Skeletal muscle cell (primary cell): ENCODE results near the gene IMMP2L.
"Not testable (repeated sequence)": the region's sequence is repeated elsewhere in the genome, so short reads cannot be mapped to it uniquely, and the experiment has no call there.

ENCODE experiments used
- DNase-seq: peaks from one replicate; pipeline ENCODE4 v3.0.0-alpha.2; 2010; ENCODE audit warnings: low read depth
- H3K4me3 ChIP-seq: 2 replicates; pipeline ENCODE4 v1.5.1; 2011; ENCODE audit warnings: low read depth, mild to moderate bottlenecking, control low read depth, low read length, moderate library complexity

Gene IMMP2L

DNA sequence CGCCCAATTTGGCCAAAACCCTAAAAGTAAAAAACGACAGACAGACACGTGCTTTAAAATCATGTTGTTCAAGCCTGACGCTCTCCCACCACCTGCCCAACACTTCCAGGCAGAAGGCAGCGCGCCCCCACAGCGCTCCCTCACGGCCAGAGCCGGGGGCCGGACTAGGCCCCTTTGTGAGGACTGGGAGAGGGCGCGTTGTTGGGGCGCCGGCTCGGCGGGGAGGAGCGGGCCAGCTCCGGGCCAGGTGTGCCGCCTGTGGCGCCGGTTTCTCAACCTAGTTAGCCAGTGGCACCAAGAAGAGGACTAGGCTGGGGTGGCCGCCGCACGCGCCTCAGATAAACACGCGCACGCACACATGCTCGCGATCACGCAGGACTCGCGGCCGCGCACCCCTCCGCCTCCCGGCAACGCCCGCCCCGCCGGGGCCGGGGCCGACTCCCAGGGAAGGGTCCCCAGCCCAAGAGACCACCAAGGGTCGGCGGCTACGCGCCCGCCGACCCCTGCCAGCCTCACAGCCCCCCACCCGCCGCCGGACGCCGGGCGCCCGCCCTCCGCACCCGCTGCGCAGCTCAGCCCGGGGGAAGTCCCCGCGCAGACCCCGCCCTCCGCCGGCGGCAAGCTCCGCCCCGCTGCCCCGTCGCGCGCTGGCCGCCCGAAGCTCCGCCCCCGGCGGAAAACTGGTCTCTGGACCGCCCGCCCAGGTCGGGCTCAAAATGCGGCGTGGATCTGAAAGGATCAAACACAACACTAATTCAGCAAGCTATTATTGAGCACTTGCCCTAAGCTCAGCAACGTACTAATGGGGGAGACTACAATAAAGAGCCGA is at the start of gene IMMP2L:
Gene IMMP2L (minus strand): TSS at position 589 of the 829 bp plus-strand sequence.
- H3K4me3 ChIP-seq: peak within 1 kb of the TSS; percentile 65
- DNase-seq: peak; percentile 43

- not testable (repeated sequence) for DNase-seq, H3K4me3 ChIP-seq
Measured at GRCh38 chr7:111609483-111610254, 47.4 kb upstream of the IMMP2L start.

DNA sequence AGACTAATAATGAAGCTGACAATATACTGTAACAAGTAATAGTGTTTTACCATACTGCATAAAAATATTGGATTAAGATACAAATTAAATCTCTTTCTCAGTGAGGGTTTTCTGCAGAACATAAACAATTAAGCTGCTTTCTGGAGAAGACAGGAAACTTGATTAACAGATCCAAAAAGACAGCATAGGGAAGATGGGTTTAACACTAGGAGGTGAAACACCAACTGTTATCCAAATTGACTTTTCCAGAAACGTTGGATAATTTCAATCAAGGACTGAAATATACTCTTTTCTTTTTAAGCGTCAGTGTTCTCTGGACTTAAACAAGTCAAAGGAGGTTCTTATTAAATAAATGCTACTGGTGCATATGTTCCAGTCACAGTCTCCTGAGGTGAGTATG is 45.3 kb upstream of the IMMP2L start:
- no peak for DNase-seq
- H3K4me3 ChIP-seq: no peak overlapping the region

DNA sequence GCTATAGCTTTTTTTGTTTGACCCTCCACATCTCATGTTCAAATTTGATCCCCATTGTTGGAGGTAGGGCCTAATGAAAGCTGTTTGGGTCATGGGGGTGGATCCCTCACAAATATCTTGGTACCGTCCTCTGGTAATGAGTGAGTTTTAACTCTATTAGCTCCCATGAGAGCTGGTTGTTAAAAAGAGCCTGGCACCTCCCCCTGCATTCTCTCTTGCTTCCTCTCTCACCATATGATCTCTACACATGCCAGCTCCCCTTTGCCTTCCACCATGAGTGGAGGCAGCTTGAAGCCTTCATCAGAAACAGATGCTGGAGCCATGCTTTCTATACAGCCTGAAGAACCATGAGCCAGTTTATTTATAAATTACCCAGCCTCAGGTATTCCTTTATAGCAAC is 43.0 kb upstream of the IMMP2L start:
- DNase-seq: no peak
- H3K4me3 ChIP-seq: no peak overlapping the region

DNA sequence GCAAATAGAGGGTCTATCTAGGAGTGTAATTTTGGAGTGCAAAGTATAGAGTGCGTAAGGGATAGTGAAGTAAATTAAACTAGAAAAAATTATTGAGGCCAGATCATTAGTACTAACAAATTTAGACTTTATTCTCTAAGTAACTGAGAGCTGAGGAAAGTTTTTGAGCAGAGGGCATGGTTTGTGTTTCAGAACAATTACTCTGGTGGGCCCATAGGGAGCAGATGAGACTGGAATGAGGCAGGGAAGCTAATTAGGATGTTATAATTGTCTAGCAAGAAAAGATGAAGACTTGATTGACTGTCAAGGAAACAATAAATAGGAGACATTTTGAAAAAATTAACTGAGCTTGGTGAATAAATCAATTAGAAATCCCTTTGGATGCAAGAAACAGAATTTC is 37.8 kb upstream of the IMMP2L start:
- H3K4me3 ChIP-seq: no peak overlapping the region
- DNase-seq: no peak

DNA sequence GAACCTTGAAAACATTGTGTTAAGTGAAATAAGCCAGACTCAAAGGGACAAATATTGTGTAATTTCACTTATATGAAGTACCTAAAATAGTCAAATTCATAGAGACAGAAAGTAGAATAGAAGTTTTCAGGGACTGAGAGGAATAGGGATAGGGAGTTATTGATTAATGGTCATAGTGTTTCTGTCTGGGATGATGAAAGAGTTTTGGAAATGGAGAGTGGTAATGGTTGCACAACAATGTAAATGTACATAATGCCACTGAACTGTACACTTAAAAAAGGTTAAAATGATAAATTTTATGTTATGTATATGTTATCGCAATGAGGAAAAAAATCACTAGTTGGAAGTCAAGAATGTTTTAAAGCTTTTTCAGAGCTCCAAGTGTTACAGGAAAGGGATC is 33.5 kb upstream of the IMMP2L start:
- DNase-seq: no peak
- H3K4me3 ChIP-seq: no peak overlapping the region

- H3K4me3 ChIP-seq: no peak overlapping the region
- no peak for DNase-seq
Measured at GRCh38 chr7:111594602-111595001, 32.3 kb upstream of the IMMP2L start.

- H3K4me3 ChIP-seq: no peak overlapping the region
- DNase-seq: no peak
Measured at GRCh38 chr7:111593343-111593742, 31.1 kb upstream of the IMMP2L start.

DNA sequence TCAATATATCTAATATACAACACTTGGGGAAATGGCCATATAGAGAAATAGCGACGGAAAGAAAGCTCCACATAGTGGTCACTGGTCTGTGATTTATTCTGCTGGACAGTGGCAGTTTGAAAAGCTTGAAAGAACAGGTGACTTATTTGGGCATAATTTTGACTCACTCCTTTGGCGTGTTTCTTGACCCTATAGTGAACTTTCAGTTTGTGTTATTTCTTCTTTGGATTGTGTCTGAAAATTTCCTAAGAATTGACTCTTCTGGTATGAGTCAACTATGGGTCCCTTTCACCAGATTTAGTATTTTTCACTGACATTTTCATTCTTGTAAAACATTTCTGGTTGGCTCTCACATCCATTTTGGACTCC is 25.8 kb upstream of the IMMP2L start:
- no peak overlapping the region for H3K4me3 ChIP-seq
- no peak for DNase-seq

GRCh38 chr7:111587410-111588064 is 25.2 kb upstream of the IMMP2L start:
- no peak for DNase-seq

GRCh38 chr7:111586711-111587409 is 24.6 kb upstream of the IMMP2L start:
- DNase-seq: no peak
- no peak overlapping the region for H3K4me3 ChIP-seq

More at GRCh38 chr7:111587410-111588064, 25.2 kb upstream of the IMMP2L start:
- no peak overlapping the region for H3K4me3 ChIP-seq

DNA sequence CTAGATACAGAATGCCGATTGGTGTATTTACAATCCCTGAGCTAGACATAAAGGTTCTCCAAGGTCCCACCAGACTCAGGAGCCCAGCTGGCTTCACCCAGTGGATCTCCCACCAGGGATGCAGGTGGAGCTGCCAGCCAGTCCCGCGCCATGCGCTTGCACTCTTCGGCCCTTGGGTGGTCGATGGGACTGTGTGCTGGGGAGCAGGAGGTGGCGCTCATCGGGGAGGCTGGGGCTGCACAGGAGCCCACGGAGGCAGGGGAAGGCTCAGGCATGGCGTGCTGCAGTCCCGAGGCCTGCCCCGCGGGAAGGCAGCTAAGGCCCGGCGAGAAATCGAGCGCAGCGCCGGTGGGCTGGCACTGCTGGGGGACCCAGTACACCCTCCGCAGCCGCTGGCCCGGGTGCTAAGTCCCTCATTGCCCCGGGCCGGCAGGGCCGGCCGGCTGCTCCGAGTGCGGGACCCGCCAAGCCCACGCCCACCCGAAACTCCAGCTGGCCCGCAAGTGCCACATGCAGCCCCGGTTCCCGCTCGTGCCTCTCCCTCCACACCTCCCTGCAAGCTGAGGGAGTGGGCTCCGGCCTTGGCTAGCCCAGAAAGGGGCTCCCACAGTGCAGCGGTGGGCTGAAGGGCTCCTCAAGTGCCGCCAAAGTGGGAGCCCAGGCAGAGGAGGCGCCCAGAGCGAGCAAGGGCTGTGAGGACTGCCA is 19.6 kb upstream of the IMMP2L start:
- not testable (repeated sequence) for H3K4me3 ChIP-seq, DNase-seq

GRCh38 chr7:111581207-111581606 is 18.9 kb upstream of the IMMP2L start:
- DNase-seq, H3K4me3 ChIP-seq: not testable (repeated sequence)

- no peak overlapping the region for H3K4me3 ChIP-seq
- no peak for DNase-seq
Measured at GRCh38 chr7:111578754-111579153, 16.5 kb upstream of the IMMP2L start.

DNA sequence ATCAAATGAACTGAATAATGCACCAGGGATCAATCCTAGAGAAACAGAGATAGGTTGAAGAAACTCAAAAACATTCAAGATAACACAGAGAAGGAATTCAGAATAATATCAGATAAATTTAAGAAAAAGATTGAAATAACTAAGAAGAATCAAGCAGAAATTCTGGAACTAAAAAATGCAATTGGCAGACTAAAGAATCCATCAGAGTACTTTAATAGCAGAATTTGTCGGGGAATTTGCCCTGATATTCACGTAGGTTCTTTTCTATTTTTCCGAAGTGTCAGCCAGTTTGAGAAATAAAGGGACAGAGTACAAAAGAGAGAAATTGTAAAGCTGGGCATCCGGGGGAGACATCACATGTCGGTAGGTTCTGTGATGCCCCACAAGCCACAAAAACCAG is 9.4 kb upstream of the IMMP2L start:
- DNase-seq: no peak
- H3K4me3 ChIP-seq: no peak overlapping the region

- no peak overlapping the region for H3K4me3 ChIP-seq
- no peak for DNase-seq
Measured at GRCh38 chr7:111568870-111569462, 6.7 kb upstream of the IMMP2L start.

GRCh38 chr7:111568419-111568818 is 6.1 kb upstream of the IMMP2L start:
- H3K4me3 ChIP-seq: no peak overlapping the region
- no peak for DNase-seq

DNA sequence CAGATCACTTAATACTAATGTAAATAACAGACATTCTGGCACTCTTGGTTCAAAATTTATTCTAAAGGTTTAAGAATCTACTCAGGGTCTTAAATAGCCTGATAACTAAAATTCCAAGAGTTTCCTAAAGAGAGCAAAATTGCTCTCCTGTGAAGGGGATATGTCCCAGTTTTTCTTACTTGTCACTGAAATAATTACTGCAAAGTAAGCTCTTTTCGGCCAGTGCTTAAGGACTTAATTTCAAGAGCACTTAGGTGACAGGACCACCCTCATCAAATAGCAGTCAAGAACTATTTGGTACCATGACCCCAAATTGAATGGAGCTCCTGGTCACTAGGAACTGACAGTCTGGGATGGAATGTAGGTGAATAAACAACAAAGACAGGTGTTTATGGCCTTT is 1.8 kb upstream of the IMMP2L start:
- DNase-seq: no peak
- no peak overlapping the region for H3K4me3 ChIP-seq

DNA sequence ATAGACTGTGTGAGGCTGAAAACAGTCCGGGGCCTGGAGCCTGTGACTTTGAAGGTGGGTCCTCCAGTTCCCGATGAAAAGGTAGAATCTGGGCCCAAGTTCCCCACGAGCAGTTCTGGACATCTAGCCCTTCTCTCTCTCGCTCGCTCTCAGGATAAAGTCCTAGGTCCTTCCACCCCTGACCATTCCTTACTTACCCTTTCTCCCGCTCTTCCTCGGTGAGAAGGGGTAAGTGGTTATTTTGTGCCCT is 713 bp downstream of the IMMP2L start:
- no peak for DNase-seq
- peak overlapping the region; percentile 65 for H3K4me3 ChIP-seq
